ENCODE measurements around the gene FBXO41. TPM values are rescaled to one million over a fixed set of nuclear protein-coding genes. Genes with fewer than 3 reads are reported as not detected.

Gene FBXO41
- polyA plus RNA-seq, 1 of the 3 experiments (the other 2 are of a cell fraction): 3.1 TPM

DNA sequence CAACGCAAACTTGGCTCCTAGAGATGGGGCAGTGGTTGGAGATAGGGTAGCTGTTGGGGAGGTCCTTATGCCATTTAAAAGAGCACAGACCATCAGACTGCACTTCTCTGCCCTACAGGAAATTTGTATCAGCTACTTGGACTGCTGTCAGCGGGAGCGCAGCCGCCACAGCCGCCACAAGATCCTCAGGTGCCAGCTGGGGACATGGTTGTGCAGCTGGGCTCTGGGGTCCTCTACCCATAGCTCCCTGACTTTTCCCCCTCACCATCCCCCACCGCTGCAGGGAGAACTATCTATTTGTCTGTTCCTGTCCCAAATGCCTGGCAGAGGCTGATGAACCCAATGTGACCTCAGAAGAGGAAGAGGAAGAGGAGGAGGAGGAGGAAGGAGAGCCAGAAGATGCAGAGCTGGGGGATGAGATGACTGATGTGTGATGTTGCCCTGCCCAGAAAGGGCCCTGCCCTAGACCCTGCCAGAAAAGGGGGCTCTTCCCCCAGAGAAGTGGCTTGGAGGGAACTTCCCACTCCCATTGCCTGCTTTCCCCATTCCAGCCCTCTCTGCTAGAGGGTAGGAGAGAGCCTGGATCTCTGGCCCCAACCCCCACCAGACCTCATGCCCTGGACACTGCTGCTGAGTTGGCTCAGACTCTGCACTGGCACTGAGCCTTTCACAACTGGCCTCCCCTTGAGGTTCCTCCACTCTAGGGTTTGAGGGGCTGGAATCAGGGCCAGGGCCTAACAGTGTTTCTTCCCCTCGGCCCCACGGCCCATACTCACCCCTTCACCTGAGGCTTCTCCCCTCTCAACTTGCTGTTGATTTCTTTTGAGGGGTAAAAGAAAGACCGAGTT, 58.5 kb downstream of the FBXO41 start:
- Histone ChIP-seq H3K4me3 (ENCODE audit: low read depth in 2 of 2, low read length in 1 of 2) (no peak overlapping the region), H4K20me1 (ENCODE audit: insufficient read depth) (no peaks in the 10 kb centered on the region), H3K27me3 (ENCODE audit: insufficient read depth) (no peaks in the 10 kb centered on the region), H3K36me3 (replicated peaks in 1 of 2; ENCODE audit: control insufficient read depth in 1 of 2, insufficient read depth in 2 of 2, low read length in 1 of 2) (peaks cover 13 to 45% of the 10 kb centered on the region in 2 experiments), H3F3A (replicated peaks; ENCODE audit: insufficient read depth) (no peaks in the 10 kb centered on the region), H3K9ac (no peak overlapping the region), H3K79me2 (ENCODE audit: insufficient read depth) (no peaks in the 10 kb centered on the region), H3K4me2 (no peak overlapping the region), H3K4me1 (ENCODE audit: control insufficient read depth in 1 of 2, insufficient read depth in 2 of 2, low read depth in 1 of 2, low read length in 1 of 2) (no peaks in the 10 kb centered on the region), H2AFZ (ENCODE audit: low read depth) (no peak overlapping the region), H3K9me2 (no peaks in the 10 kb centered on the region), H3K9me3 (no peaks in the 10 kb centered on the region), H3K27ac (ENCODE audit: low read depth in 2 of 2, low read length in 1 of 2) (no peak overlapping the region)
- CTCF ChIA-PET: interaction anchor here (1.3 to 2.4 kb wide), 2 partner anchors 13 to 48 kb away, joined by 5 to 11 read pairs; no protein-coding TSS in a partner anchor
- 97% methylated on average over 8 of the region's 9 CpGs for WGBS (ENCODE audit: low lambda C conversion rate)
- TF ChIP-seq, protein P1, sequence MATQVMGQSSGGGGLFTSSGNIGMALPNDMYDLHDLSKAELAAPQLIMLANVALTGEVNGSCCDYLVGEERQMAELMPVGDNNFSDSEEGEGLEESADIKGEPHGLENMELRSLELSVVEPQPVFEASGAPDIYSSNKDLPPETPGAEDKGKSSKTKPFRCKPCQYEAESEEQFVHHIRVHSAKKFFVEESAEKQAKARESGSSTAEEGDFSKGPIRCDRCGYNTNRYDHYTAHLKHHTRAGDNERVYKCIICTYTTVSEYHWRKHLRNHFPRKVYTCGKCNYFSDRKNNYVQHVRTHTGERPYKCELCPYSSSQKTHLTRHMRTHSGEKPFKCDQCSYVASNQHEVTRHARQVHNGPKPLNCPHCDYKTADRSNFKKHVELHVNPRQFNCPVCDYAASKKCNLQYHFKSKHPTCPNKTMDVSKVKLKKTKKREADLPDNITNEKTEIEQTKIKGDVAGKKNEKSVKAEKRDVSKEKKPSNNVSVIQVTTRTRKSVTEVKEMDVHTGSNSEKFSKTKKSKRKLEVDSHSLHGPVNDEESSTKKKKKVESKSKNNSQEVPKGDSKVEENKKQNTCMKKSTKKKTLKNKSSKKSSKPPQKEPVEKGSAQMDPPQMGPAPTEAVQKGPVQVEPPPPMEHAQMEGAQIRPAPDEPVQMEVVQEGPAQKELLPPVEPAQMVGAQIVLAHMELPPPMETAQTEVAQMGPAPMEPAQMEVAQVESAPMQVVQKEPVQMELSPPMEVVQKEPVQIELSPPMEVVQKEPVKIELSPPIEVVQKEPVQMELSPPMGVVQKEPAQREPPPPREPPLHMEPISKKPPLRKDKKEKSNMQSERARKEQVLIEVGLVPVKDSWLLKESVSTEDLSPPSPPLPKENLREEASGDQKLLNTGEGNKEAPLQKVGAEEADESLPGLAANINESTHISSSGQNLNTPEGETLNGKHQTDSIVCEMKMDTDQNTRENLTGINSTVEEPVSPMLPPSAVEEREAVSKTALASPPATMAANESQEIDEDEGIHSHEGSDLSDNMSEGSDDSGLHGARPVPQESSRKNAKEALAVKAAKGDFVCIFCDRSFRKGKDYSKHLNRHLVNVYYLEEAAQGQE (IDR thresholded peaks at IDR 0.05; ENCODE audit: low read depth, low read length): no peak
- TF ChIP-seq GATA2 (CRISPR knock-in tag; IDR thresholded peaks at IDR 0.05) (no peak), YY1 (IDR thresholded peaks at IDR 0.05; ENCODE audit: low read depth) (no peak), SMC3 (IDR thresholded peaks at IDR 0.05; ENCODE audit: low read depth, low read length) (no peak)
- TF ChIP-seq, protein P2, sequence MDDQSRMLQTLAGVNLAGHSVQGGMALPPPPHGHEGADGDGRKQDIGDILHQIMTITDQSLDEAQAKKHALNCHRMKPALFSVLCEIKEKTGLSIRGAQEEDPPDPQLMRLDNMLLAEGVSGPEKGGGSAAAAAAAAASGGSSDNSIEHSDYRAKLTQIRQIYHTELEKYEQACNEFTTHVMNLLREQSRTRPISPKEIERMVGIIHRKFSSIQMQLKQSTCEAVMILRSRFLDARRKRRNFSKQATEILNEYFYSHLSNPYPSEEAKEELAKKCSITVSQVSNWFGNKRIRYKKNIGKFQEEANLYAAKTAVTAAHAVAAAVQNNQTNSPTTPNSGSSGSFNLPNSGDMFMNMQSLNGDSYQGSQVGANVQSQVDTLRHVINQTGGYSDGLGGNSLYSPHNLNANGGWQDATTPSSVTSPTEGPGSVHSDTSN (IDR thresholded peaks at IDR 0.05): no peak
- POLR2A ChIA-PET: no interaction called here
- no peak for DNase-seq

DNA sequence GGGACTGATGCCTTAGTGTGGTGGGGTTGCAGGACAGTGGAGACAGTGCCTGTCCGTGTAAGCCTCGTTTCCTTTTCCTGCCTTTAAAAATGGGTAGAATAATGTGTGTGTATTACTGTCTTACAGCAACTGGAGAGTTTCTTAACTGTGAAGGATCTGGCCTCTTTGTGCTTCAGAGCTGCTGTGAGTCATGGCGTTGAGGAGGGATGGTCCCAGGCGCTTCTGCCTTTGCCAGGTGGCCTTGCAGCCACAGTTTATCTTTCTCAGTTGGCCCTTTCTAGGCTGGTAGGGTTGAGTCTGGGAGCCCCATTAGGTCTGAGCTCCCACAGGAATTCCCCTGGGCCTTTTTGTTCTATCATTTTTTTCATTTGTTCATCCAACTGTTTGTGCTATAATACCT, 60.5 kb downstream of the FBXO41 start:
- Histone ChIP-seq H2AFZ (ENCODE audit: low read depth) (no peak overlapping the region), H3K4me2 (no peak overlapping the region), H3K4me1 (ENCODE audit: control insufficient read depth in 1 of 2, insufficient read depth in 2 of 2, low read depth in 1 of 2, low read length in 1 of 2) (no peaks in the 10 kb centered on the region), H3F3A (replicated peaks; ENCODE audit: insufficient read depth) (no peaks in the 10 kb centered on the region), H3K27ac (ENCODE audit: low read depth in 2 of 2, low read length in 1 of 2) (no peak overlapping the region), H3K27me3 (ENCODE audit: insufficient read depth) (no peaks in the 10 kb centered on the region), H3K9me2 (no peaks in the 10 kb centered on the region), H3K4me3 (ENCODE audit: low read depth in 2 of 2, low read length in 1 of 2) (no peak overlapping the region), H3K36me3 (replicated peaks in 1 of 2; ENCODE audit: control insufficient read depth in 1 of 2, insufficient read depth in 2 of 2, low read length in 1 of 2) (peaks cover 13 to 48% of the 10 kb centered on the region in 2 experiments), H3K79me2 (ENCODE audit: insufficient read depth) (peaks cover 6% of the 10 kb centered on the region; the same call in 1 of the 2 replicates), H3K9ac (no peak overlapping the region), H3K9me3 (no peaks in the 10 kb centered on the region), H4K20me1 (ENCODE audit: insufficient read depth) (no peaks in the 10 kb centered on the region)
- WGBS (ENCODE audit: low lambda C conversion rate): 90% methylated on average over 4 of the region's 4 CpGs
- ChIA-PET CTCF (interaction anchor here (1.1 to 4.6 kb wide), 3 partner anchors 11 to 60 kb away, joined by 3 to 17 read pairs (median 11); no protein-coding TSS in a partner anchor), POLR2A (no interaction called here)
- DNase-seq: no peak
- no peak for TF ChIP-seq ELF1 (IDR thresholded peaks at IDR 0.05)
- no peak for TF ChIP-seq FOSL2 (IDR thresholded peaks at IDR 0.05; ENCODE audit: borderline replicate concordance, low read depth)
- TF ChIP-seq RFX5 (IDR thresholded peaks at IDR 0.05; ENCODE audit: low read length): no peak
- TF ChIP-seq RCOR1 (IDR thresholded peaks at IDR 0.05; ENCODE audit: low read length): no peak
- TF ChIP-seq FOXM1 (IDR thresholded peaks at IDR 0.05; ENCODE audit: low read depth): no peak
- TF ChIP-seq, protein P1 (IDR thresholded peaks at IDR 0.05; ENCODE audit: low read depth, low read length): no peak
- TF ChIP-seq TAF1 (IDR thresholded peaks at IDR 0.05; ENCODE audit: borderline replicate concordance, low read depth, low read length): no peak
- TF ChIP-seq, protein P3, sequence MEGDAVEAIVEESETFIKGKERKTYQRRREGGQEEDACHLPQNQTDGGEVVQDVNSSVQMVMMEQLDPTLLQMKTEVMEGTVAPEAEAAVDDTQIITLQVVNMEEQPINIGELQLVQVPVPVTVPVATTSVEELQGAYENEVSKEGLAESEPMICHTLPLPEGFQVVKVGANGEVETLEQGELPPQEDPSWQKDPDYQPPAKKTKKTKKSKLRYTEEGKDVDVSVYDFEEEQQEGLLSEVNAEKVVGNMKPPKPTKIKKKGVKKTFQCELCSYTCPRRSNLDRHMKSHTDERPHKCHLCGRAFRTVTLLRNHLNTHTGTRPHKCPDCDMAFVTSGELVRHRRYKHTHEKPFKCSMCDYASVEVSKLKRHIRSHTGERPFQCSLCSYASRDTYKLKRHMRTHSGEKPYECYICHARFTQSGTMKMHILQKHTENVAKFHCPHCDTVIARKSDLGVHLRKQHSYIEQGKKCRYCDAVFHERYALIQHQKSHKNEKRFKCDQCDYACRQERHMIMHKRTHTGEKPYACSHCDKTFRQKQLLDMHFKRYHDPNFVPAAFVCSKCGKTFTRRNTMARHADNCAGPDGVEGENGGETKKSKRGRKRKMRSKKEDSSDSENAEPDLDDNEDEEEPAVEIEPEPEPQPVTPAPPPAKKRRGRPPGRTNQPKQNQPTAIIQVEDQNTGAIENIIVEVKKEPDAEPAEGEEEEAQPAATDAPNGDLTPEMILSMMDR (IDR thresholded peaks at IDR 0.05): no peak
- TF ChIP-seq, protein P2 (IDR thresholded peaks at IDR 0.05): no peak

All from SK-N-SH (cell line).